Measurements from ENCODE around the gene VPS39. TPM values are rescaled to one million over a fixed set of nuclear protein-coding genes. Genes with fewer than 3 reads are reported as not detected.

VPS39 gene
- total RNA-seq (2021; fragmentation: NEBNext Ultra II Directional; extraction: Animal tissue kit (Norgen Biotek cat#: 25700)) (36.6 and 39.6 TPM in 2 replicates), polyA plus RNA-seq (2011; rRNA removed) (34.4 and 40.4 TPM in 2 replicates), polyA minus RNA-seq (2011; rRNA and poly(A)+ RNA removed) (50.3 and 58.6 TPM in 2 replicates)
- 35.2 TPM for polyA plus RNA-seq (2011; cell fraction: cytosol; rRNA removed)
- polyA plus RNA-seq (2011; cell fraction: nucleus; rRNA removed): 74.5 TPM
- 33.7 to 38.2 TPM (median 34.0 TPM) in 4 replicates for polyA plus RNA-seq (2012, experiment 1 of 2)
- 6.8 TPM for polyA plus RNA-seq (2012, experiment 2 of 2)
- 23.0 TPM for polyA plus RNA-seq (2013, experiment 1 of 2)
- 22.3 TPM for polyA plus RNA-seq (2013, experiment 2 of 2)
- polyA minus RNA-seq (2011; cell fraction: cytosol; rRNA and poly(A)+ RNA removed): 22.4 TPM
- polyA minus RNA-seq (2011; cell fraction: nucleus; rRNA and poly(A)+ RNA removed): 77.5 TPM
- long read RNA-seq, experiment 1, full-length matches to known transcripts: 15 of 25 reads
- long read RNA-seq, experiment 1, partial matches to known transcripts: 10 of 25 reads
- long read RNA-seq, experiment 1, other reads (novel, unspliced or antisense): 0 of 25 reads
- long read RNA-seq, experiment 2, transcript VPS39-214 (1 exons, 2,835 nt): major isoform, 5 of 6 reads
- long read RNA-seq, experiment 2, partial matches to known transcripts: 1 of 6 reads
- long read RNA-seq, experiment 2, other reads (novel, unspliced or antisense): 0 of 6 reads

GRCh38 chr15:42207674-42208579, at the start of gene VPS39:
TSS of gene VPS39 (minus strand) at chr15:42208304. CDS start at chr15:42208153, 151 bp downstream.
- peak within 1 kb of the TSS; percentile 73 to 91 (median 80) for H3K9ac ChIP-seq (replicated peaks in 1 of 4; ENCODE audit: extremely low read depth in 1 of 4, low read depth in 3 of 4, low read length in 3 of 4)
- H3K18ac ChIP-seq (ENCODE audit: extremely low read depth, low read length): no peak within 1 kb of the TSS
- FAIRE-seq: peak; percentile 66
- peak within 1 kb of the TSS; percentile 81 for H2AFZ ChIP-seq (ENCODE audit: low read length)
- peak; percentile 41 to 86 for DNase-seq (ENCODE audit: low read depth in 1 of 2, low spot score in 2 of 2)
- peak within 1 kb of the TSS; percentile 49 to 95 (median 93) for H3K4me3 ChIP-seq (ENCODE audit: extremely low read depth in 1 of 4, insufficient read depth in 2 of 4, low read depth in 3 of 4, low read length in 4 of 4)
- peak within 1 kb of the TSS; percentile 20; the same call in 1 of the 2 replicates for H2BK12ac ChIP-seq (ENCODE audit: low read depth, low read length)
- peaks cover 8% of the 10 kb centered on the region for H3K79me1 ChIP-seq (ENCODE audit: low read depth, low read length)
- H4K8ac ChIP-seq (ENCODE audit: extremely low read depth, insufficient read depth, low read length): peak within 1 kb of the TSS; percentile 95
- H3K4me1 ChIP-seq (replicated peaks in 1 of 4; ENCODE audit: control insufficient read depth in 3 of 4, insufficient read depth in 4 of 4, low read length in 3 of 4): peaks cover 0 to 6% (median 2%) of the 10 kb centered on the region in 4 experiments; a peak in 3 of 7 replicates
- H3K4me2 ChIP-seq (ENCODE audit: insufficient read depth in 1 of 2, low read depth in 2 of 2, low read length in 2 of 2): peak within 1 kb of the TSS; percentile 58 to 75
- no peak within 1 kb of the TSS for H2AK5ac ChIP-seq (ENCODE audit: low read depth, low read length)
- no peak within 1 kb of the TSS for H3K14ac ChIP-seq (ENCODE audit: insufficient read length)
- no peak within 1 kb of the TSS; the same call in 1 of the 2 replicates for H2BK5ac ChIP-seq (ENCODE audit: low read depth, low read length)
- no peak within 1 kb of the TSS for H2BK120ac ChIP-seq (replicated peaks; ENCODE audit: low read depth, low read length)
- peak within 1 kb of the TSS; percentile 29 for H4K91ac ChIP-seq (replicated peaks; ENCODE audit: insufficient read length, low read length)
- peak within 1 kb of the TSS; percentile 61 for H3K4ac ChIP-seq (replicated peaks; ENCODE audit: insufficient read length, low read depth, low read length)
- peaks cover 0 to 2% of the 10 kb centered on the region in 2 experiments for H4K20me1 ChIP-seq (replicated peaks in 1 of 2; ENCODE audit: control insufficient read depth in 1 of 2, insufficient read depth in 2 of 2, low read length in 2 of 2)
- no peaks in the 10 kb centered on the region for H3K9me3 ChIP-seq (ENCODE audit: insufficient read depth in 2 of 2, low read depth in 1 of 2, low read length in 1 of 2)
- peaks cover 0 to 18% of the 10 kb centered on the region in 2 experiments; a peak in 3 of 4 replicates for H3K79me2 ChIP-seq (ENCODE audit: control insufficient read depth in 1 of 2, insufficient read depth in 2 of 2, low read length in 2 of 2)
- H3K36me3 ChIP-seq (ENCODE audit: control insufficient read depth in 2 of 4, insufficient read depth in 4 of 4, low read length in 3 of 4): peaks cover 4 to 23% (median 18%) of the 10 kb centered on the region in 4 experiments
- H3K23me2 ChIP-seq (ENCODE audit: low read depth, low read length): 0 out of 2 replicates have a peak, but pooled peaks cover 5% of the 10 kb centered on the region
- CTCF ChIA-PET (ENCODE audit: partially characterized antibody): interaction anchor here (0.9 to 2.3 kb wide), 5 partner anchors 8 to 181 kb away, joined by 3 to 5 read pairs (median 3); no protein-coding TSS in a partner anchor
- no peak within 1 kb of the TSS for H2BK15ac ChIP-seq (ENCODE audit: low read length)
- peak within 1 kb of the TSS; percentile 57 for H3K27ac ChIP-seq (ENCODE audit: low read depth, low read length)
- no peak within 1 kb of the TSS for H3K23ac ChIP-seq (ENCODE audit: insufficient read length)
- no peaks in the 10 kb centered on the region for H3K27me3 ChIP-seq (replicated peaks in 1 of 4; ENCODE audit: control insufficient read depth in 3 of 4, extremely low read depth in 1 of 4, insufficient read depth in 3 of 4, low read length in 3 of 4)
- H3K56ac ChIP-seq (replicated peaks; ENCODE audit: insufficient read length, low read depth, low read length): peak within 1 kb of the TSS; percentile 84
- H4K5ac ChIP-seq (ENCODE audit: insufficient read length, low read depth, low read length): peak within 1 kb of the TSS; percentile 25
- H2BK20ac ChIP-seq (ENCODE audit: low read length): no peak within 1 kb of the TSS
- 3% methylated on average over 45 of the region's 45 CpGs; no CpG with 5 or more reads in 1 of the 2 experiments for WGBS, 2 experiments (ENCODE audit: extremely low coverage in 1 of 2, insufficient coverage in 1 of 2, insufficient read length in 1 of 2, insufficient replicate concordance in 2 of 2, low coverage in 1 of 2, low lambda C conversion rate in 2 of 2, missing lambda C conversion rate in 1 of 2)
- POLR2A ChIA-PET (ENCODE audit: partially characterized antibody): interaction anchor here (0.5 to 2.3 kb wide), 11 partner anchors 9 to 348 kb away, joined by 3 to 10 read pairs (median 3); partner anchors contain the start of genes PLA2G4F and TMEM87A
- TF ChIP-seq SIN3A (conservative IDR thresholded peaks at IDR 0.05 in 1 of 2, IDR thresholded peaks at IDR 0.05 in 1 of 2; ENCODE audit: low read depth in 1 of 2, low read length in 2 of 2) (peak; percentile 69 to 79; a peak in 1 of 4 replicates), TAF1 (IDR thresholded peaks at IDR 0.05; ENCODE audit: low read depth, low read length) (peak; percentile 75), E2F6 (IDR thresholded peaks at IDR 0.05) (0 out of 2 replicates have a peak, but pooled peaks have one; percentile 7), TBP (IDR thresholded peaks at IDR 0.05; ENCODE audit: low read depth, low read length) (peak; percentile 71), YY1 (IDR thresholded peaks at IDR 0.05; ENCODE audit: low read depth, low read length) (0 out of 2 replicates have a peak, but pooled peaks have one; percentile 46), RBBP5 (IDR thresholded peaks at IDR 0.05; ENCODE audit: borderline replicate concordance, low read depth, low read length) (peak; percentile 72; the same call in 1 of the 2 replicates)
